Measurements from ENCODE around the gene TEX48.

The TEX48 gene

DNA sequence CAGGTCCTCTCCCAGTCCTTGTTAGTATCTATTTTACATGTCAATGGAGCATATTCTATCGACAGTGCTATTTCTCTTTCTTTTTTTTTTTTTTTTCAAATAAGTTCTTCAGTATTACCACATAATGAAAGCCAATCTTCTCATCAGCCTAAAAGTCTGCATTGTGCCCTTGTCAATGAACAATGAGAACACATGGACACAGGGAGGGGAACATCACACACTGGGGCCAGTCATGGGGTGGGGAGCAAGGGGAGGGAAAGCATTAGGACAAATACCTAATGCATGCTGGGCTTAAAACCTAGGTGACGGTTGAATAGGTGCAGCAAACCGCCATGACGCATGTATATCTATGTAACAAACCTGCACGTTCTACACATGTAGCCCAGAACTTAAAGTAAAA is 47.7 kb upstream of the TEX48 start:
- TF ChIP-seq ZFP3 (CRISPR knock-in tag; IDR thresholded peaks at IDR 0.05) (no peak), ZNF70 (CRISPR knock-in tag; IDR thresholded peaks at IDR 0.05) (no peak), CSDC2 (CRISPR knock-in tag; IDR thresholded peaks at IDR 0.05) (no peak), SNAI2 (CRISPR knock-in tag; IDR thresholded peaks at IDR 0.05) (no peak), ARNTL (CRISPR knock-in tag; IDR thresholded peaks at IDR 0.05; ENCODE audit: borderline replicate concordance, low read depth) (no peak), TOX (CRISPR knock-in tag; IDR thresholded peaks at IDR 0.05; ENCODE audit: borderline replicate concordance) (no peak), ZNF565 (CRISPR knock-in tag; conservative IDR thresholded peaks at IDR 0.05; ENCODE audit: low read depth) (no peak), POU6F1 (CRISPR knock-in tag; IDR thresholded peaks at IDR 0.05; ENCODE audit: borderline replicate concordance, low read depth) (no peak), OSR1 (CRISPR knock-in tag; IDR thresholded peaks at IDR 0.05) (no peak), CSRNP3 (CRISPR knock-in tag; IDR thresholded peaks at IDR 0.05) (no peak), TCF4 (CRISPR knock-in tag; IDR thresholded peaks at IDR 0.05; ENCODE audit: borderline replicate concordance) (no peak), BACH2 (CRISPR knock-in tag; IDR thresholded peaks at IDR 0.05; ENCODE audit: borderline replicate concordance) (no peak), ZNF8 (CRISPR knock-in tag; IDR thresholded peaks at IDR 0.05) (no peak), PPARA (CRISPR knock-in tag; IDR thresholded peaks at IDR 0.05; ENCODE audit: borderline replicate concordance) (no peak), ZFP30 (CRISPR knock-in tag; IDR thresholded peaks at IDR 0.05) (no peak)
- TF ChIP-seq, protein P1, sequence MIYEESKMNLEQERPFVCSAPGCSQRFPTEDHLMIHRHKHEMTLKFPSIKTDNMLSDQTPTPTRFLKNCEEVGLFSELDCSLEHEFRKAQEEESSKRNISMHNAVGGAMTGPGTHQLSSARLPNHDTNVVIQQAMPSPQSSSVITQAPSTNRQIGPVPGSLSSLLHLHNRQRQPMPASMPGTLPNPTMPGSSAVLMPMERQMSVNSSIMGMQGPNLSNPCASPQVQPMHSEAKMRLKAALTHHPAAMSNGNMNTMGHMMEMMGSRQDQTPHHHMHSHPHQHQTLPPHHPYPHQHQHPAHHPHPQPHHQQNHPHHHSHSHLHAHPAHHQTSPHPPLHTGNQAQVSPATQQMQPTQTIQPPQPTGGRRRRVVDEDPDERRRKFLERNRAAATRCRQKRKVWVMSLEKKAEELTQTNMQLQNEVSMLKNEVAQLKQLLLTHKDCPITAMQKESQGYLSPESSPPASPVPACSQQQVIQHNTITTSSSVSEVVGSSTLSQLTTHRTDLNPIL (CRISPR knock-in tag; IDR thresholded peaks at IDR 0.05; ENCODE audit: low read depth) = no peak
- TF ChIP-seq, protein P2, sequence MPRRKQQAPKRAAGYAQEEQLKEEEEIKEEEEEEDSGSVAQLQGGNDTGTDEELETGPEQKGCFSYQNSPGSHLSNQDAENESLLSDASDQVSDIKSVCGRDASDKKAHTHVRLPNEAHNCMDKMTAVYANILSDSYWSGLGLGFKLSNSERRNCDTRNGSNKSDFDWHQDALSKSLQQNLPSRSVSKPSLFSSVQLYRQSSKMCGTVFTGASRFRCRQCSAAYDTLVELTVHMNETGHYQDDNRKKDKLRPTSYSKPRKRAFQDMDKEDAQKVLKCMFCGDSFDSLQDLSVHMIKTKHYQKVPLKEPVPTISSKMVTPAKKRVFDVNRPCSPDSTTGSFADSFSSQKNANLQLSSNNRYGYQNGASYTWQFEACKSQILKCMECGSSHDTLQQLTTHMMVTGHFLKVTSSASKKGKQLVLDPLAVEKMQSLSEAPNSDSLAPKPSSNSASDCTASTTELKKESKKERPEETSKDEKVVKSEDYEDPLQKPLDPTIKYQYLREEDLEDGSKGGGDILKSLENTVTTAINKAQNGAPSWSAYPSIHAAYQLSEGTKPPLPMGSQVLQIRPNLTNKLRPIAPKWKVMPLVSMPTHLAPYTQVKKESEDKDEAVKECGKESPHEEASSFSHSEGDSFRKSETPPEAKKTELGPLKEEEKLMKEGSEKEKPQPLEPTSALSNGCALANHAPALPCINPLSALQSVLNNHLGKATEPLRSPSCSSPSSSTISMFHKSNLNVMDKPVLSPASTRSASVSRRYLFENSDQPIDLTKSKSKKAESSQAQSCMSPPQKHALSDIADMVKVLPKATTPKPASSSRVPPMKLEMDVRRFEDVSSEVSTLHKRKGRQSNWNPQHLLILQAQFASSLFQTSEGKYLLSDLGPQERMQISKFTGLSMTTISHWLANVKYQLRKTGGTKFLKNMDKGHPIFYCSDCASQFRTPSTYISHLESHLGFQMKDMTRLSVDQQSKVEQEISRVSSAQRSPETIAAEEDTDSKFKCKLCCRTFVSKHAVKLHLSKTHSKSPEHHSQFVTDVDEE (CRISPR knock-in tag; IDR thresholded peaks at IDR 0.05) = no peak
- ATAC-seq = no peak

GRCh38 chr9:114725930-114726329 is 43.9 kb upstream of the TEX48 start:
- no peak for TF ChIP-seq ZC3H10 (CRISPR knock-in tag; IDR thresholded peaks at IDR 0.05)
- no peak for TF ChIP-seq RARB (CRISPR knock-in tag; IDR thresholded peaks at IDR 0.05)
- no peak for TF ChIP-seq ZNF565 (CRISPR knock-in tag; conservative IDR thresholded peaks at IDR 0.05; ENCODE audit: low read depth)
- no peak for TF ChIP-seq SNAI2 (CRISPR knock-in tag; IDR thresholded peaks at IDR 0.05)
- no peak for TF ChIP-seq TOX (CRISPR knock-in tag; IDR thresholded peaks at IDR 0.05; ENCODE audit: borderline replicate concordance)
- no peak for TF ChIP-seq CSDC2 (CRISPR knock-in tag; IDR thresholded peaks at IDR 0.05)
- TF ChIP-seq ZNF70 (CRISPR knock-in tag; IDR thresholded peaks at IDR 0.05) = no peak
- TF ChIP-seq BACH2 (CRISPR knock-in tag; IDR thresholded peaks at IDR 0.05; ENCODE audit: borderline replicate concordance) = no peak
- TF ChIP-seq PPARA (CRISPR knock-in tag; IDR thresholded peaks at IDR 0.05; ENCODE audit: borderline replicate concordance) = no peak
- TF ChIP-seq ESRRG (CRISPR knock-in tag; IDR thresholded peaks at IDR 0.05) = no peak
- TF ChIP-seq ARNTL (CRISPR knock-in tag; IDR thresholded peaks at IDR 0.05; ENCODE audit: borderline replicate concordance, low read depth) = no peak
- TF ChIP-seq, protein P1 (CRISPR knock-in tag; IDR thresholded peaks at IDR 0.05; ENCODE audit: low read depth) = no peak
- no peak for TF ChIP-seq OSR1 (CRISPR knock-in tag; IDR thresholded peaks at IDR 0.05)
- no peak for TF ChIP-seq ZFP30 (CRISPR knock-in tag; IDR thresholded peaks at IDR 0.05)
- TF ChIP-seq CSRNP3 (CRISPR knock-in tag; IDR thresholded peaks at IDR 0.05) = no peak

More at GRCh38 chr9:114725930-114726329, 43.9 kb upstream of the TEX48 start:
- ATAC-seq = no peak

All from SK-N-SH treated with all-trans-retinoic acid at 6 μM for 48 hours (cell line).